HG03442 (cell line): ENCODE measurements around the gene C16orf78.

Experiments used
- ATAC-seq: cut with Tn5 transposase; IDR thresholded peaks from one replicate; pipeline ENCODE4 v1.9.1; 2021; ENCODE audit warnings: mild to moderate bottlenecking, moderate library complexity; ENCODE audit not compliant: unreplicated experiment

The C16orf78 gene

GRCh38 chr16:49428808-49429207, 55.2 kb downstream of the C16orf78 start:
- ATAC-seq, result no peak

GRCh38 chr16:49431040-49431439, 57.4 kb downstream of the C16orf78 start:
- no peak for ATAC-seq

- no peak for ATAC-seq
Observed at GRCh38 chr16:49431591-49432290, 58.1 kb downstream of the C16orf78 start.

GRCh38 chr16:49434733-49435132, 61.1 kb downstream of the C16orf78 start:
- no peak for ATAC-seq

GRCh38 chr16:49436181-49436580, 62.6 kb downstream of the C16orf78 start:
- ATAC-seq, result no peak

- no peak for ATAC-seq
Observed at GRCh38 chr16:49437344-49437743, 63.7 kb downstream of the C16orf78 start.

GRCh38 chr16:49439050-49439449, 65.4 kb downstream of the C16orf78 start:
- no peak for ATAC-seq

- ATAC-seq, result no peak
Observed at GRCh38 chr16:49439676-49440075, 66.1 kb downstream of the C16orf78 start.

- no peak for ATAC-seq
Observed at GRCh38 chr16:49440156-49441065, 66.8 kb downstream of the C16orf78 start.

GRCh38 chr16:49441366-49441780, 67.8 kb downstream of the C16orf78 start:
- peak; percentile 97 for ATAC-seq

GRCh38 chr16:49442805-49443204, 69.2 kb downstream of the C16orf78 start:
- ATAC-seq, result no peak

GRCh38 chr16:49443576-49443975, 70.0 kb downstream of the C16orf78 start:
- ATAC-seq, result no peak

- no peak for ATAC-seq
Observed at GRCh38 chr16:49446805-49447204, 73.2 kb downstream of the C16orf78 start.
